Measurements from ENCODE around the gene SETD2. TPM values are rescaled to one million over a fixed set of nuclear protein-coding genes. Genes with fewer than 3 reads are reported as not detected.

The SETD2 gene
- polyA plus RNA-seq, 1 of the 3 experiments (the other 2 are of a cell fraction) = 12.1 TPM

DNA sequence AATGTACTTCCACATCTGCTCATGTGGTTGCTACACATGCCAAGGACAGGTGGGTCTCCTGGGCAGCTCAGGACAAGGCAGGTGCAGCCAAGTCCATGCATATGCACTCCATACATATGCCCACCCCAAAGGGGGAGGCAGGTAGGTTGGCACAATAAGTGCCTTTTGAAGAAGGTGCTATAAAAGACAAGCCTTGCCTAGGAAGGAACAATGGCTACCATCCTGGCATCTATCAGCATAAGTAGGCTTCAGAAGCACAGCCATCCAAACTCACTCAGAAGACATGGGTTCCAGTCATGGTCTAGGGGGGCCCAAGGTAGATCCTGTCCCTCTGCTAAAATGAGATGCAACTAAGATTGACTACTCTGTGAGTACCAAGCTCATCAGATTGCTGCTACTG, 149.9 kb downstream of the SETD2 start:
- TF ChIP-seq RFX5 (IDR thresholded peaks at IDR 0.05; ENCODE audit: low read length) = no peak
- TF ChIP-seq NFIC (IDR thresholded peaks at IDR 0.05; ENCODE audit: borderline replicate concordance) = no peak
- TF ChIP-seq, protein P1, sequence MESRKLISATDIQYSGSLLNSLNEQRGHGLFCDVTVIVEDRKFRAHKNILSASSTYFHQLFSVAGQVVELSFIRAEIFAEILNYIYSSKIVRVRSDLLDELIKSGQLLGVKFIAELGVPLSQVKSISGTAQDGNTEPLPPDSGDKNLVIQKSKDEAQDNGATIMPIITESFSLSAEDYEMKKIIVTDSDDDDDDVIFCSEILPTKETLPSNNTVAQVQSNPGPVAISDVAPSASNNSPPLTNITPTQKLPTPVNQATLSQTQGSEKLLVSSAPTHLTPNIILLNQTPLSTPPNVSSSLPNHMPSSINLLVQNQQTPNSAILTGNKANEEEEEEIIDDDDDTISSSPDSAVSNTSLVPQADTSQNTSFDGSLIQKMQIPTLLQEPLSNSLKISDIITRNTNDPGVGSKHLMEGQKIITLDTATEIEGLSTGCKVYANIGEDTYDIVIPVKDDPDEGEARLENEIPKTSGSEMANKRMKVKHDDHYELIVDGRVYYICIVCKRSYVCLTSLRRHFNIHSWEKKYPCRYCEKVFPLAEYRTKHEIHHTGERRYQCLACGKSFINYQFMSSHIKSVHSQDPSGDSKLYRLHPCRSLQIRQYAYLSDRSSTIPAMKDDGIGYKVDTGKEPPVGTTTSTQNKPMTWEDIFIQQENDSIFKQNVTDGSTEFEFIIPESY (IDR thresholded peaks at IDR 0.05; ENCODE audit: borderline replicate concordance, low read depth) = no peak
- no peak for TF ChIP-seq CHD2 (IDR thresholded peaks at IDR 0.05; ENCODE audit: low read length, partially characterized antibody)
- TF ChIP-seq, protein P2, sequence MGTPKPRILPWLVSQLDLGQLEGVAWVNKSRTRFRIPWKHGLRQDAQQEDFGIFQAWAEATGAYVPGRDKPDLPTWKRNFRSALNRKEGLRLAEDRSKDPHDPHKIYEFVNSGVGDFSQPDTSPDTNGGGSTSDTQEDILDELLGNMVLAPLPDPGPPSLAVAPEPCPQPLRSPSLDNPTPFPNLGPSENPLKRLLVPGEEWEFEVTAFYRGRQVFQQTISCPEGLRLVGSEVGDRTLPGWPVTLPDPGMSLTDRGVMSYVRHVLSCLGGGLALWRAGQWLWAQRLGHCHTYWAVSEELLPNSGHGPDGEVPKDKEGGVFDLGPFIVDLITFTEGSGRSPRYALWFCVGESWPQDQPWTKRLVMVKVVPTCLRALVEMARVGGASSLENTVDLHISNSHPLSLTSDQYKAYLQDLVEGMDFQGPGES (IDR thresholded peaks at IDR 0.05; ENCODE audit: low read depth, low read length) = no peak
- TF ChIP-seq RAD21 (IDR thresholded peaks at IDR 0.05; ENCODE audit: low read length) = no peak
- TF ChIP-seq SIN3A (IDR thresholded peaks at IDR 0.05; ENCODE audit: borderline replicate concordance, low read depth, low read length) = no peak
- no peak for TF ChIP-seq TEAD4 (IDR thresholded peaks at IDR 0.05; ENCODE audit: borderline replicate concordance, insufficient read depth)
- TF ChIP-seq, protein P3, sequence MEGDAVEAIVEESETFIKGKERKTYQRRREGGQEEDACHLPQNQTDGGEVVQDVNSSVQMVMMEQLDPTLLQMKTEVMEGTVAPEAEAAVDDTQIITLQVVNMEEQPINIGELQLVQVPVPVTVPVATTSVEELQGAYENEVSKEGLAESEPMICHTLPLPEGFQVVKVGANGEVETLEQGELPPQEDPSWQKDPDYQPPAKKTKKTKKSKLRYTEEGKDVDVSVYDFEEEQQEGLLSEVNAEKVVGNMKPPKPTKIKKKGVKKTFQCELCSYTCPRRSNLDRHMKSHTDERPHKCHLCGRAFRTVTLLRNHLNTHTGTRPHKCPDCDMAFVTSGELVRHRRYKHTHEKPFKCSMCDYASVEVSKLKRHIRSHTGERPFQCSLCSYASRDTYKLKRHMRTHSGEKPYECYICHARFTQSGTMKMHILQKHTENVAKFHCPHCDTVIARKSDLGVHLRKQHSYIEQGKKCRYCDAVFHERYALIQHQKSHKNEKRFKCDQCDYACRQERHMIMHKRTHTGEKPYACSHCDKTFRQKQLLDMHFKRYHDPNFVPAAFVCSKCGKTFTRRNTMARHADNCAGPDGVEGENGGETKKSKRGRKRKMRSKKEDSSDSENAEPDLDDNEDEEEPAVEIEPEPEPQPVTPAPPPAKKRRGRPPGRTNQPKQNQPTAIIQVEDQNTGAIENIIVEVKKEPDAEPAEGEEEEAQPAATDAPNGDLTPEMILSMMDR (IDR thresholded peaks at IDR 0.05) = no peak
- no peak for TF ChIP-seq GATA2 (CRISPR knock-in tag; IDR thresholded peaks at IDR 0.05)
- TF ChIP-seq RXRA (IDR thresholded peaks at IDR 0.05; ENCODE audit: borderline replicate concordance, low read depth) = no peak
- TF ChIP-seq GABPA (IDR thresholded peaks at IDR 0.05; ENCODE audit: low read depth) = no peak
- TF ChIP-seq, protein P4, sequence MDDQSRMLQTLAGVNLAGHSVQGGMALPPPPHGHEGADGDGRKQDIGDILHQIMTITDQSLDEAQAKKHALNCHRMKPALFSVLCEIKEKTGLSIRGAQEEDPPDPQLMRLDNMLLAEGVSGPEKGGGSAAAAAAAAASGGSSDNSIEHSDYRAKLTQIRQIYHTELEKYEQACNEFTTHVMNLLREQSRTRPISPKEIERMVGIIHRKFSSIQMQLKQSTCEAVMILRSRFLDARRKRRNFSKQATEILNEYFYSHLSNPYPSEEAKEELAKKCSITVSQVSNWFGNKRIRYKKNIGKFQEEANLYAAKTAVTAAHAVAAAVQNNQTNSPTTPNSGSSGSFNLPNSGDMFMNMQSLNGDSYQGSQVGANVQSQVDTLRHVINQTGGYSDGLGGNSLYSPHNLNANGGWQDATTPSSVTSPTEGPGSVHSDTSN (IDR thresholded peaks at IDR 0.05) = no peak
- no peak for TF ChIP-seq JUND (IDR thresholded peaks at IDR 0.05)
- no peak for TF ChIP-seq FOSL2 (IDR thresholded peaks at IDR 0.05; ENCODE audit: borderline replicate concordance, low read depth)
- TF ChIP-seq YY1 (IDR thresholded peaks at IDR 0.05; ENCODE audit: low read depth) = no peak
- POLR2A ChIA-PET = no interaction called here

More for the DNA sequence above, 149.9 kb downstream of the SETD2 start:
- H3K4me3 ChIP-seq (ENCODE audit: low read depth in 2 of 2, low read length in 1 of 2) = no peak overlapping the region
- no peak for DNase-seq
- CTCF ChIA-PET = no interaction called here
- H3K9me3 ChIP-seq = no peaks in the 10 kb centered on the region
- no peaks in the 10 kb centered on the region for H4K20me1 ChIP-seq (ENCODE audit: insufficient read depth)
- H3K4me2 ChIP-seq = no peak overlapping the region
- no peaks in the 10 kb centered on the region for H3K9me2 ChIP-seq
- H3K79me2 ChIP-seq (ENCODE audit: insufficient read depth) = no peaks in the 10 kb centered on the region
- no peak overlapping the region for H3K9ac ChIP-seq
- peaks cover 20% of the 10 kb centered on the region for H3F3A ChIP-seq (replicated peaks; ENCODE audit: insufficient read depth)
- H3K27me3 ChIP-seq (ENCODE audit: insufficient read depth) = no peaks in the 10 kb centered on the region
- peaks cover 4 to 36% of the 10 kb centered on the region in 2 experiments for H3K36me3 ChIP-seq (replicated peaks in 1 of 2; ENCODE audit: control insufficient read depth in 1 of 2, insufficient read depth in 2 of 2, low read length in 1 of 2)
- H3K27ac ChIP-seq (ENCODE audit: low read depth in 2 of 2, low read length in 1 of 2) = no peak overlapping the region
- peaks cover 6 to 15% of the 10 kb centered on the region in 2 experiments; a peak in 3 of 4 replicates for H3K4me1 ChIP-seq (ENCODE audit: control insufficient read depth in 1 of 2, insufficient read depth in 2 of 2, low read depth in 1 of 2, low read length in 1 of 2)
- no peak overlapping the region for H2AFZ ChIP-seq (ENCODE audit: low read depth)
